ENCODE results near the gene LEKR1.

The LEKR1 gene

GRCh38 chr3:157027861-157028745 is 201.9 kb downstream of the LEKR1 start:
- TF ChIP-seq CTCF (IDR thresholded peaks at IDR 0.05; ENCODE audit: control insufficient read depth, insufficient read depth, low read depth, low read length, missing control alignments) = no peak
- DNase-seq (ENCODE audit: low read depth) = no peak
- no peak overlapping the region for H3K4me3 ChIP-seq (ENCODE audit: control insufficient read depth, low read depth, low read length)

DNA sequence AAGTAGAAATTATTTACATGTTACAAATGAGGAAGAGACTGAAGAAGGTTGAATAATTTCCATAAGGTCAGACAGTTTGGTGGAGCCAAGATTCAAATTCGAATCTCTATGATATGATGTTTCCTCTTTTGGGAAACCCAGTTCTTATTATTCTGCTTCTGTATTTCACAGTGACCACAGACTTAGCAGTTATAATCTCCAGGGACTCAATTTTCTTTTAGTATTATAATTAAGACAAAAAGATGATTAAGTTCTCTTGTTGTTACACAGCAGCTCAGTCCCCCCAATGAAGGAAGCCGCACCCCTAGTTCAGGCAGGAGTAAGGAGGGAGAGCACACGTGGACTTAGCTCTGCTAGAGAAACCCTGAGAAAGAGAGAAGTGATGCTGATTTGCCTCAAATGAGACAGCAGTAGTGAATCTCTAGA is 203.2 kb downstream of the LEKR1 start:
- no peak for DNase-seq (ENCODE audit: low read depth)
- no peak for TF ChIP-seq CTCF (IDR thresholded peaks at IDR 0.05; ENCODE audit: control insufficient read depth, insufficient read depth, low read depth, low read length, missing control alignments)
- H3K4me3 ChIP-seq (ENCODE audit: control insufficient read depth, low read depth, low read length) = no peak overlapping the region

GRCh38 chr3:157030712-157031111 is 204.6 kb downstream of the LEKR1 start:
- no peak overlapping the region for H3K4me3 ChIP-seq (ENCODE audit: control insufficient read depth, low read depth, low read length)
- TF ChIP-seq CTCF (IDR thresholded peaks at IDR 0.05; ENCODE audit: control insufficient read depth, insufficient read depth, low read depth, low read length, missing control alignments) = no peak
- no peak for DNase-seq (ENCODE audit: low read depth)

DNA sequence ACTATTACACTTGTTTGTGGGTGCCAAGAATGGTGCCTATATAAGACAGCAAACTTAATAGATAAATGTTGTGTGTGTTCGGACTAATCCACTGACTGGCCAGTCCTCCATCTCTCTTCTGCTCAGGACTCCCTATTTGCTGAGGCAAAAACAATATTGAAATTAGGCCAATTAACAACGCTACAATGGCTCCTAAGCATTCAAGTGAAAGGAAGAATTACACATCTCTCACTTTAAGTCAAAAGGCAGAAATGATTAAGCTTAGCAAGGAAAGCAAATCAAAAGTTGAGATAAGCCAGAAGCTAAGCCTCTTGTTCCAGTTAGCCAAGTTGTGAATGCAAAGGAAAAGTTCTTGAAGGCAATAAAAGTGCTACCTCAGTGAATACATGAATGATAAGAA is 206.8 kb downstream of the LEKR1 start:
- no peak for DNase-seq (ENCODE audit: low read depth)
- H3K4me3 ChIP-seq (ENCODE audit: control insufficient read depth, low read depth, low read length) = no peak overlapping the region
- TF ChIP-seq CTCF (IDR thresholded peaks at IDR 0.05; ENCODE audit: control insufficient read depth, insufficient read depth, low read depth, low read length, missing control alignments) = no peak

- no peak overlapping the region for H3K4me3 ChIP-seq (ENCODE audit: control insufficient read depth, low read depth, low read length)
- no peak for TF ChIP-seq CTCF (IDR thresholded peaks at IDR 0.05; ENCODE audit: control insufficient read depth, insufficient read depth, low read depth, low read length, missing control alignments)
- no peak for DNase-seq (ENCODE audit: low read depth)
These were observed 214.3 kb downstream of the LEKR1 start for GRCh38 chr3:157040456-157040855.

GRCh38 chr3:157042226-157042625 is 216.1 kb downstream of the LEKR1 start:
- TF ChIP-seq CTCF (IDR thresholded peaks at IDR 0.05; ENCODE audit: control insufficient read depth, insufficient read depth, low read depth, low read length, missing control alignments) = no peak
- H3K4me3 ChIP-seq (ENCODE audit: control insufficient read depth, low read depth, low read length) = no peak overlapping the region
- no peak for DNase-seq (ENCODE audit: low read depth)

Measured in AG09309 (cell line).